Activated CD4-positive, alpha-beta memory T cell treated with anti-CD3 and anti-CD28 coated beads, Interleukin-2, amount 10 ng/mL, durations not matched to agents 7 days and 5 days (primary cell): ENCODE results near the gene ZBTB43. TPM values are rescaled to one million over a fixed set of nuclear protein-coding genes. Genes with fewer than 3 reads are reported as not detected.

Experiments used
- CTCF ChIA-PET: fragments of 350-600 bp; sonication (Branson Sonifier 250); formaldehyde crosslinking; loops from one replicate; lab custom pipeline; 2021; ENCODE audit warnings: antibody characterized with exemption, inconsistent platforms; lab: Charles Lee
- POLR2A ChIA-PET: fragments of 350-600 bp; sonication (Branson Sonifier 250); formaldehyde crosslinking; loops from one replicate; lab custom pipeline; 2021; ENCODE audit warnings: antibody characterized with exemption; lab: Charles Lee
- DNase-seq: peaks from one replicate; pipeline ENCODE4 v3.0.0-alpha.2; 2020
- H3K27ac Mint-ChIP-seq: one replicate; pipeline ENCODE4 v1.8.0; 2021; ENCODE audit warnings: mild to moderate bottlenecking, mixed read lengths
- H3K27me3 Mint-ChIP-seq: one replicate; pipeline ENCODE4 v1.8.0; 2021; ENCODE audit warnings: mixed read lengths
- H3K36me3 Mint-ChIP-seq: one replicate; pipeline ENCODE4 v1.8.0; 2021; ENCODE audit warnings: low read depth, mixed read lengths
- H3K4me1 Mint-ChIP-seq: one replicate; pipeline ENCODE4 v1.8.0; 2021; ENCODE audit warnings: mixed read lengths
- H3K4me3 Mint-ChIP-seq: one replicate; pipeline ENCODE4 v1.8.0; 2021; ENCODE audit warnings: mild to moderate bottlenecking, mixed read lengths
- H3K9me3 Mint-ChIP-seq: one replicate; pipeline ENCODE4 v1.8.0; 2021; ENCODE audit warnings: mixed read lengths
- total RNA-seq, 2 experiments: library from RNA; stranded (reverse); gene quantifications; one replicate each; pipeline ENCODE4 v1.2.3, GENCODE V29; 2021

The ZBTB43 gene
- total RNA-seq, 2 experiments from 2014 or later: 40.8 to 41.0 TPM

GRCh38 chr9:126853667-126854066 is 48.8 kb downstream of the ZBTB43 start:
- Mint-ChIP-seq H3K9me3 (no peaks in the 10 kb centered on the region), H3K4me1 (no peaks in the 10 kb centered on the region), H3K4me3 (no peak overlapping the region), H3K27ac (no peak overlapping the region), H3K36me3 (no peaks in the 10 kb centered on the region), H3K27me3 (peaks cover 65% of the 10 kb centered on the region)
- no peak for DNase-seq
- ChIA-PET POLR2A (no interaction called here), CTCF (no interaction called here)

DNA sequence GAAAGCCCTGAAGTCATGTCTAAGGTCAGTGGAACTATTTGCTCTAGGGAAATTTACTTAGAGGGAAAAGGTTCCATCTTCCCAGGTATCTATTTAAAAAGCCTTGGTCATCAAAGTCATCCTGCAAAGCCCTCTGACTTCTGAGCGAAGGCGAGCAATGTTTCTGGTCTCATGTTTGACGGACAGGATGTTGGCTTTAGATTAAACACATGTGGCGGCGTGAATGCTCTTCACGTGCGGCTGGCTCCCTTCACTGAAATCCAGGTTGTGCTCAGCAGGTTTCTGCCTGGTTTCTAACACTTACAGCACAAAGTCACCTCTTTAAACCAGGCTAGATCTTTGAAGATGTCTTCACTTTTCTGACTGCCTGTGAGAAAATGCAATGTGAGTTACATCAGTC is 49.9 kb downstream of the ZBTB43 start:
- ChIA-PET POLR2A (no interaction called here), CTCF (no interaction called here)
- H3K4me1 Mint-ChIP-seq: peaks cover 1% of the 10 kb centered on the region
- no peak for DNase-seq
- H3K36me3 Mint-ChIP-seq: no peaks in the 10 kb centered on the region
- no peak overlapping the region for H3K27ac Mint-ChIP-seq
- H3K4me3 Mint-ChIP-seq: no peak overlapping the region
- peaks cover 65% of the 10 kb centered on the region for H3K27me3 Mint-ChIP-seq
- H3K9me3 Mint-ChIP-seq: no peaks in the 10 kb centered on the region

- Mint-ChIP-seq H3K27ac (no peak overlapping the region), H3K27me3 (peaks cover 57% of the 10 kb centered on the region), H3K4me1 (peaks cover 6% of the 10 kb centered on the region), H3K36me3 (no peaks in the 10 kb centered on the region), H3K4me3 (no peak overlapping the region), H3K9me3 (no peaks in the 10 kb centered on the region)
- ChIA-PET POLR2A (no interaction called here), CTCF (interaction anchor here (0.7 kb wide), 1 partner anchor 151 kb away, joined by 3 read pairs; no protein-coding TSS in a partner anchor)
- DNase-seq: no peak
Observed at GRCh38 chr9:126856326-126856877, 51.6 kb downstream of the ZBTB43 start.

GRCh38 chr9:126857261-126857960 is 52.6 kb downstream of the ZBTB43 start:
- H3K4me3 Mint-ChIP-seq: no peak overlapping the region
- H3K27me3 Mint-ChIP-seq: peaks cover 47% of the 10 kb centered on the region
- POLR2A ChIA-PET: interaction anchor here (1.1 kb wide), 1 partner anchor 35 kb away, joined by 3 read pairs; no protein-coding TSS in a partner anchor
- H3K36me3 Mint-ChIP-seq: no peaks in the 10 kb centered on the region
- no peak for DNase-seq
- H3K27ac Mint-ChIP-seq: no peak overlapping the region
- H3K9me3 Mint-ChIP-seq: no peaks in the 10 kb centered on the region
- peaks cover 16% of the 10 kb centered on the region for H3K4me1 Mint-ChIP-seq
- CTCF ChIA-PET: no interaction called here

GRCh38 chr9:126859111-126859510 is 54.3 kb downstream of the ZBTB43 start:
- ChIA-PET POLR2A (interaction anchor here (1.2 to 2.3 kb wide), 2 partner anchors 9 to 54 kb away, joined by 4 to 8 read pairs; partner anchors contain the start of gene ZBTB43), CTCF (interaction anchor here (0.8 to 1.9 kb wide), 6 partner anchors 7 to 153 kb away, joined by 3 to 10 read pairs (median 5); partner anchors contain the start of gene RALGPS1)
- peak overlapping the region; percentile 78 for H3K4me3 Mint-ChIP-seq
- no peaks in the 10 kb centered on the region for H3K9me3 Mint-ChIP-seq
- peaks cover 34% of the 10 kb centered on the region for H3K27me3 Mint-ChIP-seq
- no peak overlapping the region for H3K27ac Mint-ChIP-seq
- peaks cover 8% of the 10 kb centered on the region for H3K36me3 Mint-ChIP-seq
- DNase-seq: no peak
- peaks cover 25% of the 10 kb centered on the region for H3K4me1 Mint-ChIP-seq

GRCh38 chr9:126860077-126860756 is 55.4 kb downstream of the ZBTB43 start, which contains the start of gene ZBTB34:
Gene ZBTB34, plus strand, starts transcription at chr9:126860639. Its CDS starts 18,761 bp downstream, at chr9:126879400.
- H3K9me3 Mint-ChIP-seq: no peaks in the 10 kb centered on the region
- H3K27ac Mint-ChIP-seq: peak within 1 kb of the TSS; percentile 72
- ChIA-PET CTCF (interaction anchor here (0.8 to 1.9 kb wide), 6 partner anchors 9 to 154 kb away, joined by 3 to 10 read pairs (median 5); partner anchors contain the start of gene RALGPS1), POLR2A (interaction anchor here (1.2 to 2.3 kb wide), 2 partner anchors 11 to 55 kb away, joined by 4 to 8 read pairs; partner anchors contain the start of gene ZBTB43)
- H3K4me3 Mint-ChIP-seq: peak within 1 kb of the TSS; percentile 79
- H3K27me3 Mint-ChIP-seq: peaks cover 26% of the 10 kb centered on the region
- H3K4me1 Mint-ChIP-seq: peaks cover 25% of the 10 kb centered on the region
- peaks cover 17% of the 10 kb centered on the region for H3K36me3 Mint-ChIP-seq
- peak; percentile 79 for DNase-seq

- Mint-ChIP-seq H3K4me3 (peak overlapping the region; percentile 79), H3K4me1 (peaks cover 25% of the 10 kb centered on the region), H3K36me3 (peaks cover 21% of the 10 kb centered on the region), H3K27me3 (peaks cover 23% of the 10 kb centered on the region), H3K9me3 (no peaks in the 10 kb centered on the region), H3K27ac (peak overlapping the region; percentile 44)
- DNase-seq: peak; percentile 35
- ChIA-PET POLR2A (no interaction called here), CTCF (interaction anchor here (0.5 kb wide), 1 partner anchor 154 kb away, joined by 3 read pairs; no protein-coding TSS in a partner anchor)
Observed at GRCh38 chr9:126860757-126861466, 56.1 kb downstream of the ZBTB43 start.

DNA sequence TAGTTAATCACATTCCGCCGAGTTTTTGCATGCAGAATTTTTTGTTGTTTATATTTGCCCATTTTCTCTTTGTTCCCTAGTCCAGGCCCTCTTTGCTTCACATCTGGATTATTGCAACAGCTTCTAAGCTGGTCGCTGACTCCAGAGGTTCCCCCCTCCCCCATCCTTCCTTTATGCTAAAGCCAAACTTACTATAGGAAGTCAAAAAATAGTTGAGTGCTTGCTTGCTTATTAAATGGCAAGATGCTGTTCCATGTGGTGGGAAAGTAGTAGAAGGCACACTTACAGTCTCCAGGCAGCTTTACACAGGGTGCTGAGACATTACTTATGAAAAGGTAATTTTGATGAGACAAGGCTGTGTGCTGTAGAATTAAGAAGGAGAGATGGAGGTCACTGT is 56.9 kb downstream of the ZBTB43 start:
- peak overlapping the region; percentile 44 for H3K27ac Mint-ChIP-seq
- CTCF ChIA-PET: interaction anchor here (0.5 kb wide), 1 partner anchor 155 kb away, joined by 3 read pairs; no protein-coding TSS in a partner anchor
- peaks cover 28% of the 10 kb centered on the region for H3K36me3 Mint-ChIP-seq
- H3K4me1 Mint-ChIP-seq: peaks cover 25% of the 10 kb centered on the region
- no peak for DNase-seq
- peak overlapping the region; percentile 79 for H3K4me3 Mint-ChIP-seq
- POLR2A ChIA-PET: interaction anchor here (1.3 kb wide), 1 partner anchor 56 kb away, joined by 3 read pairs; no protein-coding TSS in a partner anchor
- H3K9me3 Mint-ChIP-seq: no peaks in the 10 kb centered on the region
- H3K27me3 Mint-ChIP-seq: peaks cover 16% of the 10 kb centered on the region

DNA sequence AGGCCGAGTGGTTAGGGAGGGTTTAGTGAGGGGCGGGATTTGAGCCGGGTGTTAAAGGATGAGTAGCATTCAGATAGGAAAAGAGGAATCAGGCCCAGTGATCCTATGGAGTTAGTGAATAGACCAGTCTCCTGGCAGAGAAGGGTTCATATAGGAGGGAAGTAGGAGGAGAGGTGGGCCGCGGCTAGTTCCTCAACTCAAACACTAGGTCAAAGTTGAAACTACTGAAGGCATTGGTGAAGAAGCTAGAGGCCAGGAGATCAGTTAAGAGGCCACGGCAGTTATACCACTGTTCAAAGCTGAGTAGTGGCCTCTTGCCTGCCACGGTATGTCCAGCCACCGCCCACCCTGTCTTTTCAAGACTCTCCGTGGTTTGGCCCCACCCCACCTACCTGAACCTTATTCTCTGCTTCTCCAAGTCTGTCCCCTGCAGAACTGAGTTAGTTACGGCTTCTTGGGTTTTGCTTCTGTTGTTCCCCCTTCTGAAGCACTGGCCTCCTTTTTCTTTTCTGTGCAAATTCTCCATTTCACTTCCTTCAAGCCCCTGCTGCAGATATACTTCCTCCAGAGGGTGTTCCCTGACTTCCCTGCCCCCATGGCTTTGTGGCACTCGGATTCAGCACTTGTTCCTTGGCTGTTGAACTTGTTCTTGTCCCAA is 57.4 kb downstream of the ZBTB43 start:
- peaks cover 14% of the 10 kb centered on the region for H3K27me3 Mint-ChIP-seq
- peaks cover 25% of the 10 kb centered on the region for H3K4me1 Mint-ChIP-seq
- no peaks in the 10 kb centered on the region for H3K9me3 Mint-ChIP-seq
- peak overlapping the region; percentile 79 for H3K4me3 Mint-ChIP-seq
- ChIA-PET CTCF (no interaction called here), POLR2A (interaction anchor here (1.3 kb wide), 1 partner anchor 56 kb away, joined by 3 read pairs; no protein-coding TSS in a partner anchor)
- no peak for DNase-seq
- no peak overlapping the region for H3K27ac Mint-ChIP-seq
- H3K36me3 Mint-ChIP-seq: peaks cover 31% of the 10 kb centered on the region

DNA sequence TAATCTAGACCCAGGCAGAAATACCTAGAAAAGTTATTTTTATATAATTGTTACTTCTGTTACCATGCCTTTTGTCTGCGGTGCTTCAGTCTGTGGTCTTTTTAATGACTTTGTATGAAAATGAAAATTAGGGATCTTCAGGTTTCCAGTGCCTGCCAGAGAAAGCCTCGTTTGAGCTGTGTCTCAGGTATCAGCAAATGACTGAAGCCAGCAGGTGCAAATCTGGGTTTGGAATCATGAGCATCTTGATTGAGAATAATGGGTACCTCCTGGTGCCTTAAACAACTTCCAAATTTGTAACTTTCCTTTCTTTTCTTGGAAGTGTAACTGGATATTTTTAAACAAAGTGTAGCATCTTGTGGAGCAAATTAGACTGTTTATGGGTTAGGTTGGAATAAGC is 59.9 kb downstream of the ZBTB43 start:
- Mint-ChIP-seq H3K36me3 (peaks cover 35% of the 10 kb centered on the region), H3K4me3 (no peak overlapping the region), H3K27ac (no peak overlapping the region), H3K9me3 (no peaks in the 10 kb centered on the region), H3K4me1 (peaks cover 24% of the 10 kb centered on the region), H3K27me3 (no peaks in the 10 kb centered on the region)
- ChIA-PET CTCF (no interaction called here), POLR2A (interaction anchor here (1.4 kb wide), 1 partner anchor 60 kb away, joined by 3 read pairs; no protein-coding TSS in a partner anchor)
- no peak for DNase-seq

- H3K4me1 Mint-ChIP-seq: peaks cover 5% of the 10 kb centered on the region
- POLR2A ChIA-PET: no interaction called here
Observed at GRCh38 chr9:126869368-126869767, 64.5 kb downstream of the ZBTB43 start.

GRCh38 chr9:126872516-126872915 is 67.7 kb downstream of the ZBTB43 start:
- POLR2A ChIA-PET: interaction anchor here (0.6 to 1.9 kb wide), 2 partner anchors 9 to 502 kb away, joined by 4 to 5 read pairs; no protein-coding TSS in a partner anchor
- Mint-ChIP-seq H3K36me3 (peaks cover 9% of the 10 kb centered on the region), H3K9me3 (no peaks in the 10 kb centered on the region), H3K27ac (no peak overlapping the region), H3K27me3 (no peaks in the 10 kb centered on the region), H3K4me1 (peaks cover 15% of the 10 kb centered on the region), H3K4me3 (no peak overlapping the region)
- CTCF ChIA-PET: no interaction called here
- no peak for DNase-seq

More at GRCh38 chr9:126869368-126869767, 64.5 kb downstream of the ZBTB43 start:
- H3K27me3 Mint-ChIP-seq: no peaks in the 10 kb centered on the region
- H3K4me3 Mint-ChIP-seq: no peak overlapping the region
- H3K27ac Mint-ChIP-seq: no peak overlapping the region
- DNase-seq: no peak
- CTCF ChIA-PET: no interaction called here
- peaks cover 27% of the 10 kb centered on the region for H3K36me3 Mint-ChIP-seq
- no peaks in the 10 kb centered on the region for H3K9me3 Mint-ChIP-seq
